IMR-90 (cell line): ENCODE measurements around the gene TTC28. TPM values are rescaled to one million over a fixed set of nuclear protein-coding genes. Genes with fewer than 3 reads are reported as not detected.
A peak's percentile ranks its signal among the peaks of the same experiment; 100 is the strongest.

ENCODE experiments used
- ATAC-seq: fragments of 200-7000 bp; cut with Tn5 transposase; 2 replicates; pipeline ENCODE4 v1.9.1; 2020; ENCODE audit warnings: low read depth, mild to moderate bottlenecking, moderate library complexity
- BruUV-seq: library from RNA; stranded (reverse); fragments of 400-500 nt; replicated peaks from 2 replicates; lab custom pipeline; 2021; lab: Mats Ljungman, UMichigan
- CTCF ChIA-PET: fragments of 300-600 bp; formaldehyde crosslinking; extraction: SDS; loops from one replicate; lab custom pipeline; 2021; ENCODE audit warnings: antibody characterized with exemption; lab: Yijun Ruan, JAX
- POLR2A ChIA-PET: fragments of 300-600 bp; sonication (Branson Sonifier 250); formaldehyde crosslinking; loops from one replicate; lab custom pipeline; 2022; ENCODE audit warnings: antibody characterized with exemption; ENCODE audit not compliant: unreplicated experiment; lab: Charles Lee
- DNase-seq: peaks from one replicate; pipeline ENCODE4 v3.0.0; 2013
- H2AFZ ChIP-seq: replicated peaks from 2 replicates; pipeline ENCODE3; 2013; ENCODE audit warnings: low read length, mild to moderate bottlenecking; ENCODE audit not compliant: poor library complexity
- H2AK5ac ChIP-seq: 2 replicates; pipeline ENCODE4 v1.6.1; 2013; ENCODE audit warnings: low read depth, low read length, inconsistent platforms
- H2AK9ac ChIP-seq: replicated peaks from 2 replicates; pipeline ENCODE3; 2013; ENCODE audit warnings: mild to moderate bottlenecking, low read depth, low read length, moderate library complexity; ENCODE audit not compliant: poor library complexity
- H2BK120ac ChIP-seq: 2 replicates; pipeline ENCODE4 v1.6.1; 2013; ENCODE audit warnings: low read depth, low read length, inconsistent platforms
- H2BK15ac ChIP-seq: 3 replicates; pipeline ENCODE4 v1.6.1; 2013; ENCODE audit warnings: low read depth, low read length, inconsistent platforms
- H2BK20ac ChIP-seq: 2 replicates; pipeline ENCODE4 v1.6.1; 2013; ENCODE audit warnings: low read depth, mild to moderate bottlenecking, inconsistent platforms, low read length, moderate library complexity
- H2BK5ac ChIP-seq: 2 replicates; pipeline ENCODE4 v1.6.1; 2013; ENCODE audit warnings: mild to moderate bottlenecking, low read depth, low read length, inconsistent platforms; ENCODE audit not compliant: poor library complexity, severe bottlenecking
- H3K14ac ChIP-seq: replicated peaks from 2 replicates; pipeline ENCODE4 v1.6.1; 2013; ENCODE audit warnings: low read depth, low read length, inconsistent platforms
- H3K18ac ChIP-seq: 2 replicates; pipeline ENCODE4 v1.6.1; 2013; ENCODE audit warnings: low read depth, low read length, control low read depth
- H3K23ac ChIP-seq: 2 replicates; pipeline ENCODE4 v1.6.1; 2013; ENCODE audit warnings: low read depth, low read length, inconsistent platforms
- H3K27ac ChIP-seq: 2 replicates; pipeline ENCODE4 v1.5.1; 2013; ENCODE audit warnings: mild to moderate bottlenecking, control low read depth, low read length; ENCODE audit not compliant: insufficient read depth
- H3K27me3 ChIP-seq: 2 replicates; pipeline ENCODE4 v1.6.1; 2013; ENCODE audit warnings: low read length; ENCODE audit not compliant: control insufficient read depth, insufficient read depth
- H3K36me3 ChIP-seq: 2 replicates; pipeline ENCODE4 v1.6.1; 2013; ENCODE audit warnings: low read length, mixed read lengths; ENCODE audit not compliant: control insufficient read depth, insufficient read depth
- H3K4ac ChIP-seq: 2 replicates; pipeline ENCODE4 v1.6.1; 2013; ENCODE audit warnings: low read depth, low read length, inconsistent platforms
- H3K4me1 ChIP-seq: 2 replicates; pipeline ENCODE4 v1.6.1; 2013; ENCODE audit warnings: low read length, mixed read lengths; ENCODE audit not compliant: control insufficient read depth, insufficient read depth
- H3K4me2 ChIP-seq: 2 replicates; pipeline ENCODE4 v1.6.1; 2013; ENCODE audit warnings: low read depth, mild to moderate bottlenecking, control low read depth, low read length, moderate library complexity
- H3K4me3 ChIP-seq: 2 replicates; pipeline ENCODE4 v1.5.1; 2013; ENCODE audit warnings: low read depth, mild to moderate bottlenecking, control low read depth, low read length, moderate library complexity; ENCODE audit not compliant: insufficient read depth
- H3K56ac ChIP-seq: 2 replicates; pipeline ENCODE4 v1.6.1; 2013; ENCODE audit warnings: low read length, inconsistent platforms; ENCODE audit not compliant: insufficient read depth; ENCODE audit errors: extremely low read depth
- H3K79me1 ChIP-seq, 2 experiments: 2 replicates each; pipeline ENCODE4 v1.6.1; 2013; ENCODE audit warnings: low read length in 2 of 2, inconsistent platforms in 1 of 2, low read depth in 1 of 2
- H3K9ac ChIP-seq: 2 replicates; pipeline ENCODE4 v1.6.1; 2013; ENCODE audit warnings: low read depth, low read length, control low read depth
- H3K9me1 ChIP-seq: 2 replicates; pipeline ENCODE4 v1.6.1; 2013; ENCODE audit warnings: low read length, inconsistent platforms; ENCODE audit not compliant: insufficient read depth
- H3K9me3 ChIP-seq: 2 replicates; pipeline ENCODE4 v1.6.1; 2013; ENCODE audit warnings: low read length; ENCODE audit not compliant: control insufficient read depth, insufficient read depth
- H4K20me1 ChIP-seq: 2 replicates; pipeline ENCODE4 v1.6.1; 2013; ENCODE audit warnings: low read length, inconsistent platforms; ENCODE audit not compliant: insufficient read depth
- H4K5ac ChIP-seq: 2 replicates; pipeline ENCODE4 v1.6.1; 2013; ENCODE audit warnings: mild to moderate bottlenecking, low read depth, low read length, control low read depth
- H4K8ac ChIP-seq, 2 experiments: 2 replicates each; pipeline ENCODE4 v1.6.1; 2013; ENCODE audit warnings: low read depth in 2 of 2, low read length in 2 of 2, control low read depth in 1 of 2, inconsistent platforms in 1 of 2
- H4K91ac ChIP-seq: 2 replicates; pipeline ENCODE4 v1.6.1; 2013; ENCODE audit warnings: low read depth, low read length, inconsistent platforms; ENCODE audit not compliant: insufficient read depth
- BHLHE40 ChIP-seq: fragments of 150-350 bp; IDR thresholded peaks from 2 replicates; pipeline ENCODE4 v1.6.1; 2016; ENCODE audit warnings: mild to moderate bottlenecking, low read depth, low read length
- CHD1 ChIP-seq: IDR thresholded peaks from 2 replicates; pipeline ENCODE4 v1.6.1; 2012; ENCODE audit warnings: low read depth, low read length, improper control_type of control experiment
- CTCF ChIP-seq: conservative IDR thresholded peaks from 2 replicates; pipeline ENCODE4 v1.5.1; 2012; ENCODE audit warnings: mild to moderate bottlenecking, low read depth, low read length, improper control_type of control experiment
- MAFK ChIP-seq: IDR thresholded peaks from 2 replicates; pipeline ENCODE4 v1.6.1; 2012; ENCODE audit warnings: low read depth, low read length, improper control_type of control experiment
- MAZ ChIP-seq: IDR thresholded peaks from 2 replicates; pipeline ENCODE4 v1.6.1; 2012; ENCODE audit warnings: low read depth, mild to moderate bottlenecking, low read length, improper control_type of control experiment, moderate library complexity, borderline replicate concordance
- NFE2L2 ChIP-seq: fragments of 150-350 bp; IDR thresholded peaks from 2 replicates; pipeline ENCODE4 v1.6.1; 2016; ENCODE audit warnings: low read depth, mild to moderate bottlenecking, low read length
- RAD21 ChIP-seq: IDR thresholded peaks from 2 replicates; pipeline ENCODE4 v1.6.1; 2012; ENCODE audit warnings: low read length, improper control_type of control experiment
- RCOR1 ChIP-seq: IDR thresholded peaks from 2 replicates; pipeline ENCODE4 v1.6.1; 2012; ENCODE audit warnings: mild to moderate bottlenecking, low read length, improper control_type of control experiment; ENCODE audit not compliant: insufficient replicate concordance
- RFX5 ChIP-seq: IDR thresholded peaks from 2 replicates; pipeline ENCODE4 v1.8.0; 2012; ENCODE audit warnings: low read depth, mild to moderate bottlenecking, low read length, moderate library complexity
- SMC3 ChIP-seq: fragments of 150-350 bp; IDR thresholded peaks from 2 replicates; pipeline ENCODE4 v1.6.1; 2016; ENCODE audit warnings: low read depth, mild to moderate bottlenecking, antibody characterized with exemption, low read length, moderate library complexity
- USF2 ChIP-seq: fragments of 150-350 bp; IDR thresholded peaks from 2 replicates; pipeline ENCODE4 v1.6.1; 2017; ENCODE audit warnings: mild to moderate bottlenecking, antibody characterized with exemption, low read length, low read depth
- WGBS, 2 experiments: methylation state at CpG; one replicate each; pipeline versions ENCODE4 v1.1.5 to v1.1.7; 2013; ENCODE audit warnings: missing lambda C conversion rate in 2 of 2; ENCODE audit not compliant: insufficient read length in 1 of 2; ENCODE audit errors: extremely low coverage in 2 of 2; 5-methylcytosine and 5-hydroxymethylcytosine counted together
- dilution Hi-C: fragments of 300-500 bp; cut with HindIII; formaldehyde crosslinking; loops from one replicate; pipeline ENCODE4 v1.14.3; 2018; ENCODE audit warnings: low sequenced_read_pairs; ENCODE audit not compliant: unreplicated experiment
- in situ Hi-C: fragments of 300-500 bp; cut with MboI; formaldehyde crosslinking; loops from 3 replicates; pipeline ENCODE4 v1.14.3; 2019; ENCODE audit warnings: low sequenced_read_pairs, inconsistent platforms, mixed read lengths
- intact Hi-C: fragments of 100-400 bp; cut with micrococcal nuclease; formaldehyde crosslinking; loops from 2 replicates; pipeline ENCODE4 v1.10.0; 2022
- polyA plus RNA-seq, 3 experiments: library from polyadenylated mRNA; depleted of rRNA; stranded (reverse); fragments of >200 nt; gene quantifications; 2 replicates each; pipeline ENCODE4 v1.2.3, GENCODE V29; 2012; ENCODE audit warnings: low replicate concordance in 1 of 3
- total RNA-seq: library from RNA; depleted of rRNA; stranded (reverse); fragments of >200 nt; gene quantifications from 2 replicates; pipeline ENCODE4 v1.2.3, GENCODE V29; 2012

The TTC28 gene
- total and polyA plus RNA-seq, 2 of the 4 experiments (the other 2 are of a cell fraction): 5.6 to 13.3 TPM

GRCh38 chr22:27952091-27952490 lies 727.5 kb downstream of the TTC28 start:
- H3K9ac ChIP-seq: no peak overlapping the region
- H2BK15ac ChIP-seq: no peak overlapping the region
- H3K79me1 ChIP-seq: no peaks in the 10 kb centered on the region; a peak in 1 of 4 replicates
- ATAC-seq: peak; percentile 68
- no peak overlapping the region for H4K91ac ChIP-seq
- no peaks in the 10 kb centered on the region for H4K20me1 ChIP-seq
- no TSS peak for BruUV-seq
- in situ Hi-C loops: no loop called here
- no peaks in the 10 kb centered on the region for H3K9me3 ChIP-seq
- H3K14ac ChIP-seq: no peak overlapping the region
- no peaks in the 10 kb centered on the region for H3K27me3 ChIP-seq
- no peaks in the 10 kb centered on the region for H3K9me1 ChIP-seq
- H2AK5ac ChIP-seq: no peak overlapping the region
- DNase-seq: peak; percentile 81
- H2BK20ac ChIP-seq: no peak overlapping the region
- H4K8ac ChIP-seq: no peak overlapping the region
- H3K4me1 ChIP-seq: peaks cover 3% of the 10 kb centered on the region
- H3K36me3 ChIP-seq: no peaks in the 10 kb centered on the region
- no peak for TF ChIP-seq RCOR1
- TF ChIP-seq RFX5: no peak
- no peak for TF ChIP-seq BHLHE40
- TF ChIP-seq MAZ: no peak
- no peak for TF ChIP-seq MAFK
- TF ChIP-seq NFE2L2: no peak
- TF ChIP-seq CHD1: no peak
- TF ChIP-seq RAD21: no peak
- TF ChIP-seq USF2: no peak
- TF ChIP-seq SMC3: no peak
- no peak for TF ChIP-seq CTCF
- dilution Hi-C loops: no loop called here
- no CpG with 5 or more reads among the region's 3 CpGs for WGBS, 2 experiments
- no peak overlapping the region for H4K5ac ChIP-seq
- no peak overlapping the region for H3K4ac ChIP-seq
- H3K56ac ChIP-seq: no peak overlapping the region
- H2BK120ac ChIP-seq: no peak overlapping the region
- intact Hi-C loops: no loop called here
- no peak overlapping the region for H3K4me3 ChIP-seq
- POLR2A ChIA-PET: no interaction called here
- H3K23ac ChIP-seq: no peak overlapping the region
- CTCF ChIA-PET: no interaction called here
- no peak overlapping the region for H3K4me2 ChIP-seq
- H2AK9ac ChIP-seq: no peak overlapping the region
- H3K27ac ChIP-seq: no peak overlapping the region
- no peak overlapping the region for H2BK5ac ChIP-seq
- H3K18ac ChIP-seq: no peak overlapping the region
- no peak overlapping the region for H2AFZ ChIP-seq
